Activated naive CD4-positive, alpha-beta T cell treated with anti-CD3 and anti-CD28 coated beads, Interleukin-2, amount 50 U/mL, for 16 hours (primary cell): ENCODE data around the gene NFKB1.

Source experiments
- DNase-seq: peaks from one replicate; pipeline ENCODE4 v3.0.0-alpha.2; 2020

NFKB1 gene

GRCh38 chr4:102632241-102633065, 131.3 kb downstream of the NFKB1 start:
- no peak for DNase-seq

DNA sequence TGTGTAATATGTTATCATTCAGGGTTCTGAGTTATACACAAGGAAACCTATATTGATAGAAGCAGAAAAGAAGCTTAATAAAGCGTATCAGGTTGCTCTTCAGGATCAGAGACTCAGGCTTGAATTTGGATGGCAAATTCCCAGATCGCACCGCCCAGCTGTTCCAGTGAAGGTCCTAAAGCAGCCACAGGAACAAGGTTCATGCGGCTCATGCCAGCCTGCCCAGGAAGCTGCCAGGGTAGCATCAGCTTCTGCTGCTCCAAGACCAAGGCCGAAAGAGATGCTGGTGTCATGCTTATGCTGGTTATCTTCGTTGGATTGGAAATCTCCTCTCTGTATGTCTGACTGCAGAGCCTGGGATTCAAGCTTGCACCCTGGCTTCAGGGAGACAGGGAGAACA, 131.9 kb downstream of the NFKB1 start:
- no peak for DNase-seq

DNA sequence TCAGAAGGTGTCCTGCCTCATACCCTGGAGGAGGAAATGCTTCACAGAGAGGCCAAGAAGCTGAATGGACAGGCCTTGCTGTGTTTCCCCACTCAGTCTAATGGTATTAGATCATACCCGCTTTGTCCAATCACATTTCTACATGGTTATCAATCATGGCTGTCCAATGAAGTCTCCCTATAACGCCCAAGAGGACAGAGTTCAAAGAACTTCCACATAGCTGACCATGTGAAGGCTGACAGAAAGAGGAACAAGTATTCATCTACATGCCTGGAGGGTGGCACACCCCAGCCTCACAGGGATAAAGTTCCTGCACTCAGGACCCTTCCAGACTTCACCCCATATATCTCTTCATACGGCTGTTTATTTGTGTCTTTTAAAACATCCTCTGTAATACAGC, 136.2 kb downstream of the NFKB1 start:
- no peak for DNase-seq

- DNase-seq = no peak
These were observed 137.5 kb downstream of the NFKB1 start for GRCh38 chr4:102638621-102639020.

- no peak for DNase-seq
These were observed 138.4 kb downstream of the NFKB1 start for GRCh38 chr4:102639598-102639997.

DNA sequence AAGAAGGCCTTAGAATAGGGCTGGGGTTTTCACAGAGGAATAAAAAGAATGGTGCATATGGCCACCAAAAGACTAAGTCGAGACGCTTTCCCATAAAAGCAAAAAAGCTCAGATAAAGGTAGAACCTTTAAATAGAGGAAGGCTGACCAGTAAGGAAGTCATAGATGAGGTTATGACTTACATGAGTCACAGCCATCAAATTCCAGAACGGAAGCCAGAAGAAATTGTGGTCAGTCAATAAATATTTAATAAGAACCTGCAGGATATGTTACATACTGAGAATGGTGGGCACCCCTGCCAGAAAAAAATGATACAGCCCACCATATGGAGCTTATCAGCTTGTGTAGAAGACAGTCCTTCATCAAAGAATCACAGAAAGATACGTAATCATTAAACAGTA, 139.5 kb downstream of the NFKB1 start:
- DNase-seq = no peak

DNA sequence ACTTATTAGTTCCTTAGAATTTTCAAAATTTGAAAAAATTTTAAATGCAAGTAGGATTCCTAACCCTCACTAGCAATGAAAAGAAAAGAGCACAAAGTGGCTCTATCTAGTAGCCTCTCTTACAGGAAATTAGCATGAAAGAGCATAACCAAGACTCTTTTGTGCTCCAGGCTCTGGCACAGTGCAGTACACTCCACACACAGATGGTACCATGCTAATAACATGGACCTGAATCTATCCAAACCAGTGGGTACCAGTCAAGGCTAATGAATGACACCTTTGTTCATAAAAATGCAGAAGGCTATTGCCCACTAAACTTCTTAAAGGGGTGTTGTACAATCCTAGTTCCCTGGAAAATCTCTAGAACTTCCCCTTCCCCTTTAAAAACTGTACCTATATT, 140.6 kb downstream of the NFKB1 start:
- no peak for DNase-seq

DNA sequence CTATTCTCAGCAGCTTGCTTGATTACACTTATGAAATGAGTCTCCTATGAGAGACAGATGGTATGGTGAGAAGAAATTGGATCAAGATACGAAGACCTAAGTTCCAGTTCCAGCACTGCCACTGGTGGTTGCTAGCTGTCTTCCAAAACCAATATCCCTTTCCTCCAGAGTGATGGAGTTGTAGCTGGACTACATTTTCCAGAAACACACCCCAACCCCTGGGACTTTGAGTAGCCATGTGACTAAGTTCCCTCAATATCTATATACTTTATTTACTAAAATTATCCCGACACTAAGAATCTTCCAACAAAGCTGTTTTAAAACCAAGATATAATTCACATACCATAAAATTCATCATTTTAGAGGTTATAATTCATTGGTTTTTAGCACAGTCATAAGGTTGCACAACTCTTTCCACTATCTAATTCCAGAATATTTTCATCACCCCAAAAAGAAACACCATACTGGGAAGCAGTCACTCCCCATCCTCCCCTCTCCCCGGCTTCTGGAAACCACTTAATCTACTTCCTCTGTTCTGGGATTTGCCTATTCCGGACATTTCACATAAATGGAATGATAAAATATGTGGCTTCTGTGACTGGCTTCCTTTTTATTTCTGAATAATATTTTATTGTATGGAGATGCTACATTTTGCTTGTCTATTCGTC, 141.6 kb downstream of the NFKB1 start:
- no peak for DNase-seq

DNA sequence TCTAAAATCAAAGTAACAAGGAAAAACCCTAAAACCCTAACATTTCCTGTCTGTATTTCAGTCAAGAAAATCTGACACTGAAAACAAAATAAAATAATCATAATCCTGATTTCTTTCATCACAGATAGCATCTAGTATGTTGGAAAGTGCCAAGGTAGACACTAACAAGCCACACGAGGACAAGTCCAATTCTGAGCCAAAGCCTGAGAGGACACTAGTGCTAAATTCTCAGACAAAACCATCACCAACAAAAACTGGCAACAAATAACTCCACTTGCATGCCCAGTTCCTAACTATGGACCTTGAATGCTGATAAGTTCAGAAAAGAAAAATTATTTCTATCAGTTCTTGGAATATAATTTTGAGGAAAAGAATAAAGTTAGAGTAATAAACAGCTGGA, 146.0 kb downstream of the NFKB1 start:
- no peak for DNase-seq

GRCh38 chr4:102657206-102657605, 156.0 kb downstream of the NFKB1 start:
- no peak for DNase-seq

- no peak for DNase-seq
These were observed 161.9 kb downstream of the NFKB1 start for GRCh38 chr4:102663073-102663472.

DNA sequence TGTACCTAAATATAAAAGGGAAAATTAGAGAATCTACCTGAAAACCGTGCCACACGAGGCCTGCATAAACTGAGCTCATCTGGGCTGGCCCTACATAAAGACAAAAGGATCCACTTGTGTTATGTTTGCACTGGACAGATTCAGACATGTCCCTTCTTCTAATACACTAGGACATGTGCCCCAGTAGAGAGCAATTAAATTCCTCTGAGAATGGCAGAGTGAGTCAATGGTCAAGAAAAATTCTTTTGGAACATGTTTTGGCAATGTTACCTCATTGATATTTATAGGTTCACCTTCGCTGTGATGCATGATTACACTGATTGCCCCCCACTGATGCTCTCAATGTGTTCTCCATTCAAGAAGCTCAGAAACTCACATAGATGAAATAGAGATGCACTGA, 164.4 kb downstream of the NFKB1 start:
- DNase-seq = no peak
